Transverse colon (tissue), 4 donors: ENCODE measurements around the gene SPNS3. TPM values are rescaled to one million over a fixed set of nuclear protein-coding genes. Genes with fewer than 3 reads are reported as not detected.

Experiments used
- DNase-seq: peaks from one replicate; pipeline ENCODE4 v3.0.0-alpha.2; 2019
- H3K27ac ChIP-seq, 4 donors: fragments of 200-600 bp; sonication (generic); 2 replicates each; pipeline ENCODE4 v1.5.1; 2016 to 2018; ENCODE audit warnings: inconsistent platforms in 4 of 4
- H3K27me3 ChIP-seq: fragments of 200-600 bp; sonication (generic); 2 replicates; pipeline ENCODE4 v1.5.1; 2017; ENCODE audit warnings: inconsistent platforms
- H3K36me3 ChIP-seq, 4 donors: fragments of 200-600 bp; sonication (generic); 2 replicates each; pipeline ENCODE4 v1.5.1; 2017 to 2019; ENCODE audit warnings: inconsistent platforms in 4 of 4
- H3K4me1 ChIP-seq, 4 donors: fragments of 200-600 bp; sonication (generic); 2 replicates each; pipeline ENCODE4 v1.5.1; 2017 to 2020; ENCODE audit warnings: inconsistent platforms in 4 of 4
- H3K4me3 ChIP-seq, 4 donors: fragments of 200-600 bp; sonication (generic); 1 replicate in 1 of 4; 2 replicates in 3 of 4; pipeline versions ENCODE4 v1.5.1 to v1.6.1; 2017 to 2019; ENCODE audit warnings: inconsistent platforms in 4 of 4
- H3K9me3 ChIP-seq, 2 donors: fragments of 200-600 bp; sonication (generic); 2 replicates each; pipeline ENCODE4 v1.5.1; 2017 to 2019; ENCODE audit warnings: inconsistent platforms in 2 of 2
- EP300 ChIP-seq: sonication (generic); formaldehyde crosslinking; IDR thresholded peaks from one replicate; pipeline ENCODE4 v1.6.1; 2017; ENCODE audit warnings: antibody characterized with exemption, low read depth
- POLR2A ChIP-seq: fragments of 450-650 bp; IDR thresholded peaks from one replicate; pipeline ENCODE4 v1.6.1; 2016; ENCODE audit warnings: antibody characterized with exemption, mild to moderate bottlenecking, moderate library complexity
- POLR2AphosphoS5 ChIP-seq, 3 donors: sonication (generic); formaldehyde crosslinking; IDR thresholded peaks; one replicate each; pipeline ENCODE4 v1.6.1; 2016; ENCODE audit warnings: antibody characterized with exemption in 3 of 3
- WGBS, 2 donors: methylation state at CpG; one replicate each; pipeline ENCODE4 v1.1.5; 2018; ENCODE audit warnings: low coverage in 1 of 2; 5-methylcytosine and 5-hydroxymethylcytosine counted together
- in situ Hi-C, 4 donors: fragments of 200-750 bp; cut with MboI; loops; one replicate each; pipeline versions ENCODE4 v1.15.0 to v1.15.1; 2017; ENCODE audit warnings: low sequenced_read_pairs in 3 of 4, low pct_ligation_motif_present in 1 of 4, low pct_unique_long_range_greater_than_20kb in 1 of 4
- intact Hi-C: fragments of 100-400 bp; cut with DNase I; formaldehyde crosslinking; loops from one replicate; pipeline ENCODE4 v1.15.1; 2023; ENCODE audit warnings: low total_unique reads
- total RNA-seq, 4 donors: library from RNA; depleted of rRNA; stranded (reverse); fragments of >200 nt; gene quantifications; one replicate each; pipeline ENCODE4 v1.1.0, GENCODE V29; 2016
- TF ChIP-seq, protein P1 (sequence below), 5 experiments: fragments of 200-600 bp in 3 of 5; fragments of 450-650 bp in 2 of 5; sonication (generic) in 3 of 5; IDR thresholded peaks; 1 replicate in 2 of 5; 2 replicates in 3 of 5; pipeline ENCODE4 v1.5.1; 2016 to 2017; ENCODE audit warnings: antibody characterized with exemption in 5 of 5, inconsistent platforms in 3 of 5, mild to moderate bottlenecking in 2 of 5, moderate library complexity in 1 of 5

The SPNS3 gene
- total RNA-seq, 4 donors from 2014 or later = not detected

GRCh38 chr17:4513113-4514032 is 79.6 kb downstream of the SPNS3 start:
- in situ Hi-C loops = no loop called here
- DNase-seq = no peak
- Histone ChIP-seq H3K27ac (no peak overlapping the region), H3K4me1 (no peaks in the 10 kb centered on the region), H3K27me3 (no peaks in the 10 kb centered on the region), H3K9me3 (no peaks in the 10 kb centered on the region), H3K36me3 (no peaks in the 10 kb centered on the region), H3K4me3 (no peak overlapping the region)
- no peak for TF ChIP-seq EP300
- TF ChIP-seq POLR2A = no peak
- TF ChIP-seq, protein P1, sequence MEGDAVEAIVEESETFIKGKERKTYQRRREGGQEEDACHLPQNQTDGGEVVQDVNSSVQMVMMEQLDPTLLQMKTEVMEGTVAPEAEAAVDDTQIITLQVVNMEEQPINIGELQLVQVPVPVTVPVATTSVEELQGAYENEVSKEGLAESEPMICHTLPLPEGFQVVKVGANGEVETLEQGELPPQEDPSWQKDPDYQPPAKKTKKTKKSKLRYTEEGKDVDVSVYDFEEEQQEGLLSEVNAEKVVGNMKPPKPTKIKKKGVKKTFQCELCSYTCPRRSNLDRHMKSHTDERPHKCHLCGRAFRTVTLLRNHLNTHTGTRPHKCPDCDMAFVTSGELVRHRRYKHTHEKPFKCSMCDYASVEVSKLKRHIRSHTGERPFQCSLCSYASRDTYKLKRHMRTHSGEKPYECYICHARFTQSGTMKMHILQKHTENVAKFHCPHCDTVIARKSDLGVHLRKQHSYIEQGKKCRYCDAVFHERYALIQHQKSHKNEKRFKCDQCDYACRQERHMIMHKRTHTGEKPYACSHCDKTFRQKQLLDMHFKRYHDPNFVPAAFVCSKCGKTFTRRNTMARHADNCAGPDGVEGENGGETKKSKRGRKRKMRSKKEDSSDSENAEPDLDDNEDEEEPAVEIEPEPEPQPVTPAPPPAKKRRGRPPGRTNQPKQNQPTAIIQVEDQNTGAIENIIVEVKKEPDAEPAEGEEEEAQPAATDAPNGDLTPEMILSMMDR (IDR thresholded peaks at IDR 0.05) = no peak
- TF ChIP-seq POLR2AphosphoS5 (IDR thresholded peaks at IDR 0.05) = no peak
- 81% methylated on average over 20 of the region's 24 CpGs; no CpG with 5 or more reads in 1 of the 2 donors for WGBS, 2 donors
- intact Hi-C loops = no loop called here

DNA sequence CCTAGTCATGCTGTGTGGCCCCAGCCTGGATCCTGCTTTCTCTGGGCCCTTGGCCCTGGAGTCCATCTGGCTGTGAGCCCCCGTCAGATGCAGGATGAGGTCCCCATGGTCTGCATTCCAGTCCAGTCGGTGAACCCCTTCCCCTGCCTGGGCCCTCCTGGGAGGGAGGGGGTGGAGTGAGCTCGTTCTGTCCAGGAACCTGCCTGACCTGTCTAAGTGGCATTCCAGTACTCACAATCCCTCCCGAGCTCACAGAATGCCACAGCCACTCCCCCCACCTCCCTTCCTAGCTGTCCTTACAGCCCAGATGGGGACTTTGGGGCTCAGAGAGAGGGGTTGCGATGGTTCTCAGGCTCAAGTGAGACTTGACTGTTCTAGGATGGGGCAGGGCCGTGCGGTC is 80.5 kb downstream of the SPNS3 start:
- Histone ChIP-seq H3K4me3 (no peak overlapping the region), H3K36me3 (no peaks in the 10 kb centered on the region), H3K9me3 (no peaks in the 10 kb centered on the region), H3K27ac (no peak overlapping the region), H3K4me1 (no peaks in the 10 kb centered on the region), H3K27me3 (no peaks in the 10 kb centered on the region)
- WGBS, 2 donors = 68% methylated on average over 6 of the region's 7 CpGs; no CpG with 5 or more reads in 1 of the 2 donors
- in situ Hi-C loops = no loop called here
- DNase-seq = no peak
- intact Hi-C loops = no loop called here
- TF ChIP-seq POLR2AphosphoS5 (IDR thresholded peaks at IDR 0.05) = no peak
- TF ChIP-seq, protein P1 (IDR thresholded peaks at IDR 0.05) = no peak
- no peak for TF ChIP-seq EP300
- TF ChIP-seq POLR2A = no peak

DNA sequence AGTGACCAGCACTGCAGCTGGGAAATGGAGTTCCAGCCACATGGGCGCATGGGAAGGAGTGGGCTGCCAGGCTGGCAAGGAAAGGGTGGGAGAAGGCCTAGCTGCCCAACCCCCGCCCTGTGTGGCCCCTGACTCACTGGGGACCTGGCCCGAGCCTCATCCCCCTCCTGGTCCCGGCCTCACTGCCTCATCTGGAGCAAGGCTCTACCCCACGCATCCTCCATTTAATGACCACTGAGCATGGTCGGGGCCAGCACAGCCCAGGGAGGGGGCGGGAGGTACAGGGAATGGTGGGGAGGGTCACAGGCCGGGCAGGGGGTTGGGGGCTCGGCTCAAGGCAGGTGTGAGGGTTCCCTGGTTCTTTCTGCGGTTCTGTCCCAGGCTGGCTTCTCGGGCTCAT is 81.0 kb downstream of the SPNS3 start:
- Histone ChIP-seq H3K4me1 (no peaks in the 10 kb centered on the region), H3K36me3 (no peaks in the 10 kb centered on the region), H3K4me3 (no peak overlapping the region), H3K27ac (no peak overlapping the region), H3K9me3 (no peaks in the 10 kb centered on the region), H3K27me3 (no peaks in the 10 kb centered on the region)
- 84% methylated on average over 11 of the region's 11 CpGs; no CpG with 5 or more reads in 1 of the 2 donors for WGBS, 2 donors
- TF ChIP-seq, protein P1 (IDR thresholded peaks at IDR 0.05) = no peak
- TF ChIP-seq POLR2A = no peak
- no peak for TF ChIP-seq POLR2AphosphoS5 (IDR thresholded peaks at IDR 0.05)
- no peak for TF ChIP-seq EP300
- no peak for DNase-seq
- in situ Hi-C loops = no loop called here
- intact Hi-C loops = no loop called here

GRCh38 chr17:4515501-4515900 is 81.8 kb downstream of the SPNS3 start:
- H3K36me3 ChIP-seq = no peaks in the 10 kb centered on the region
- H3K27ac ChIP-seq = no peak overlapping the region
- no peak for TF ChIP-seq POLR2A
- no peak for TF ChIP-seq POLR2AphosphoS5 (IDR thresholded peaks at IDR 0.05)
- no peak for TF ChIP-seq EP300
- TF ChIP-seq, protein P1 (IDR thresholded peaks at IDR 0.05) = no peak
- no peak for DNase-seq
- H3K9me3 ChIP-seq = no peaks in the 10 kb centered on the region
- H3K27me3 ChIP-seq = no peaks in the 10 kb centered on the region
- H3K4me1 ChIP-seq = peaks cover 0 to 6% (median 2%) of the 10 kb centered on the region in 4 donors
- no peak overlapping the region for H3K4me3 ChIP-seq
- in situ Hi-C loops (no loop called here), intact Hi-C loops (no loop called here)
- 69% methylated on average over 5 of the region's 5 CpGs; no CpG with 5 or more reads in 1 of the 2 donors for WGBS, 2 donors
